Glutamatergic neuron (in vitro differentiated cells): ENCODE results near the gene ACADL. TPM values are rescaled to one million over a fixed set of nuclear protein-coding genes. Genes with fewer than 3 reads are reported as not detected.
A peak's percentile ranks its signal among the peaks of the same experiment; 100 is the strongest.

Source experiments
- DNase-seq: peaks from one replicate; pipeline ENCODE4 v3.0.0; 2022
- H3K27ac Mint-ChIP-seq: one replicate; pipeline ENCODE4 v1.8.0; 2020; ENCODE audit warnings: mild to moderate bottlenecking, mixed read lengths, inconsistent platforms; ENCODE audit not compliant: unreplicated experiment
- H3K27me3 Mint-ChIP-seq: one replicate; pipeline ENCODE4 v1.8.0; 2020; ENCODE audit warnings: mild to moderate bottlenecking, moderate library complexity, mixed read lengths, inconsistent platforms; ENCODE audit not compliant: unreplicated experiment
- H3K36me3 Mint-ChIP-seq: one replicate; pipeline ENCODE4 v1.8.0; 2020; ENCODE audit warnings: mild to moderate bottlenecking, mixed read lengths, inconsistent platforms; ENCODE audit not compliant: unreplicated experiment
- H3K4me1 Mint-ChIP-seq: one replicate; pipeline ENCODE4 v1.8.0; 2020; ENCODE audit warnings: mild to moderate bottlenecking, low read depth, mixed read lengths, inconsistent platforms; ENCODE audit not compliant: unreplicated experiment
- H3K4me3 Mint-ChIP-seq: one replicate; pipeline ENCODE4 v1.8.0; 2020; ENCODE audit warnings: mild to moderate bottlenecking, mixed read lengths, inconsistent platforms; ENCODE audit not compliant: unreplicated experiment
- H3K9me3 Mint-ChIP-seq: one replicate; pipeline ENCODE4 v1.8.0; 2020; ENCODE audit warnings: mild to moderate bottlenecking, moderate library complexity, mixed read lengths, inconsistent platforms; ENCODE audit not compliant: unreplicated experiment
- long read RNA-seq: library from polyadenylated mRNA; unstranded; transcript quantifications from one replicate; pipeline ENCODE4 v2.0.0, GENCODE V29; 2020; ENCODE audit not compliant: unreplicated experiment
- total RNA-seq: library from RNA; stranded (reverse); fragmentation: NEBNext Ultra II Directional; extraction: Animal tissue kit (Norgen Biotek cat#: 25700); gene quantifications from one replicate; pipeline ENCODE4 v1.2.1, GENCODE V29; 2021; ENCODE audit not compliant: unreplicated experiment
- TF ChIP-seq, protein P1 (sequence below): fragments of 200-600 bp; sonication (generic); IDR thresholded peaks from one replicate; pipeline ENCODE4 v1.5.0; 2021; ENCODE audit not compliant: partially characterized antibody, unreplicated experiment

The ACADL gene
- not detected for total RNA-seq
- long read RNA-seq = 0 reads

DNA sequence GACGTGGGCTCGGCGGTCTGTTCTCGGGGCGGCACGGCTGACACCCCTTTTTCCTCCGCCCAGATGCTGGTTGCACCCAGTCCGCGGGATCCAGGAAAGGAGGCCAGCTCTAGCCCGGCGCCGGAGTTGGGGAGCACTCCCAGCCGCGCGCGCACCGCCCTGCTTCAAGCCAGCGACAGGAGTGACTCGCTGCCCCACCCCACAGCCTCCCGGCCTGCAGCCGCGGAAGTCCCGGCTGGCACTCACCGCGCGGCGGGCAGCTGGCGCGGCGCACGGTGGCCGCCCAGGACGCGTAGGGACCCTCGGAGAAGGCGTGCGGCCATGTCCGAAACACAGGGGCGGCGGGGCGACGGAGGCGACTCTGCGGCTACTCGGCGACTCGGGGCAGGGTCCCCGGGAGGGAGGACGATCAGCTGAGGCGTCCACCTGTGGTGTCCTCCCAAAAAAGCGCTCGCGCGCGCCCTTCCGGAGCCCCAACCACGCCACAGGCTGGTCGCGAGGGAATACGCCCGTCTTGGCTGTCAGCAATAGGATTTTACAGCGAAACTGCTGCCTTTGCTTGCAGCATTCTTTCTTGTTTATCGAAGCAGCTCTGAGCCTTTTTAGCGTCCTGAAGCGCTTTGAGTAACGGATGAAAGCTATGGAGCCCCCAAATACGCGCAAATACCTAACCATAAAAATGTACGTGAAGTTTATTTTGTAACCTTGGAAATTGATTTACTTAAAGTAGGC is at the start of gene ACADL:
TSS of gene ACADL (minus strand) at position 507 of the 732 bp plus-strand sequence. CDS start at position 323, 184 bp downstream.
- DNase-seq = peak; percentile 67
- no peaks in the 10 kb centered on the region for H3K4me1 Mint-ChIP-seq
- peak within 1 kb of the TSS; percentile 80 for H3K4me3 Mint-ChIP-seq
- H3K9me3 Mint-ChIP-seq = no peaks in the 10 kb centered on the region
- H3K27ac Mint-ChIP-seq = no peak within 1 kb of the TSS
- peaks cover 6% of the 10 kb centered on the region for H3K27me3 Mint-ChIP-seq
- TF ChIP-seq, protein P1, sequence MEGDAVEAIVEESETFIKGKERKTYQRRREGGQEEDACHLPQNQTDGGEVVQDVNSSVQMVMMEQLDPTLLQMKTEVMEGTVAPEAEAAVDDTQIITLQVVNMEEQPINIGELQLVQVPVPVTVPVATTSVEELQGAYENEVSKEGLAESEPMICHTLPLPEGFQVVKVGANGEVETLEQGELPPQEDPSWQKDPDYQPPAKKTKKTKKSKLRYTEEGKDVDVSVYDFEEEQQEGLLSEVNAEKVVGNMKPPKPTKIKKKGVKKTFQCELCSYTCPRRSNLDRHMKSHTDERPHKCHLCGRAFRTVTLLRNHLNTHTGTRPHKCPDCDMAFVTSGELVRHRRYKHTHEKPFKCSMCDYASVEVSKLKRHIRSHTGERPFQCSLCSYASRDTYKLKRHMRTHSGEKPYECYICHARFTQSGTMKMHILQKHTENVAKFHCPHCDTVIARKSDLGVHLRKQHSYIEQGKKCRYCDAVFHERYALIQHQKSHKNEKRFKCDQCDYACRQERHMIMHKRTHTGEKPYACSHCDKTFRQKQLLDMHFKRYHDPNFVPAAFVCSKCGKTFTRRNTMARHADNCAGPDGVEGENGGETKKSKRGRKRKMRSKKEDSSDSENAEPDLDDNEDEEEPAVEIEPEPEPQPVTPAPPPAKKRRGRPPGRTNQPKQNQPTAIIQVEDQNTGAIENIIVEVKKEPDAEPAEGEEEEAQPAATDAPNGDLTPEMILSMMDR = no peak
- H3K36me3 Mint-ChIP-seq = no peaks in the 10 kb centered on the region

DNA sequence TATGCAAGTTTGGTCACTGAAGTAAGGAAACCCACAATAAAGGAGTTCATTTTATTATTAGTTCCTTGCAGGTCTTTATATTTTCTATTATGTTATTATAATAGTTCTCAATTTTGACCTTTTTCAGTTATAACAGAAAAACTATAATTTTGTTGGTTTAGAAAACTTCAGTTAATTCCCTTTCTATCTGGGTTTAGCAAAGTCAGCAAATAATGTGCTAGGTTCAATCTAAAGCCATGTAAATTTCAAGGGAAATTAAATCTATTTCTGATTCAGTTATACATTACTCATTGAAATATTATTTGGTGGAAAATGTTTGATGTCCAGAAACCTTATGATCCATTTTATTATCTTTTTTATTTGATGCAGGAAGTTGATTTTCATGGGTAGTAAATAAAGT is 46.1 kb upstream of the ACADL start:
- H3K9me3 Mint-ChIP-seq = peaks cover 2% of the 10 kb centered on the region
- no peak overlapping the region for H3K4me3 Mint-ChIP-seq
- TF ChIP-seq, protein P1 = no peak
- H3K27me3 Mint-ChIP-seq = no peaks in the 10 kb centered on the region
- no peak for DNase-seq
- no peaks in the 10 kb centered on the region for H3K36me3 Mint-ChIP-seq
- H3K4me1 Mint-ChIP-seq = no peaks in the 10 kb centered on the region
- no peak overlapping the region for H3K27ac Mint-ChIP-seq

DNA sequence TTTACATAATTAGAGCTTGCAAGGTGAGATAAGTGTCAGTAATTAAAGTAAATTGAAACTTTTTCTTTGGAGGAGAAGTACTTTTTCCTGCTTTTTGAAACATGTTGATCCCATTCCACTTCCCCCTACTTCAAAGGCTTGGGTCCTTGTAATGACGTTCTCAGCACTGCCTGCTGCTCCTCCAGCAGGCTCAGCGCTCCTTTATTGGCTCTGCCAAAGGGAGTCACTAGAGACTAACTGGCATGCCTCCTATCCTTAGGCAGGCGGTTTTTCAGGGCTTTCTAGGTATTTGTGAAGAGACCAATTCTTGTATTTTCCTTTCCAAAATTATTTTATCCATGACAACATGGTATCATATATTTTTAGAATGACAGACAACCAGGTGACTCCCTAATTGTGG is 43.9 kb upstream of the ACADL start:
- Mint-ChIP-seq H3K36me3 (no peaks in the 10 kb centered on the region), H3K4me1 (no peaks in the 10 kb centered on the region), H3K27me3 (no peaks in the 10 kb centered on the region), H3K4me3 (no peak overlapping the region), H3K9me3 (no peaks in the 10 kb centered on the region), H3K27ac (no peak overlapping the region)
- TF ChIP-seq, protein P1 = no peak
- no peak for DNase-seq

DNA sequence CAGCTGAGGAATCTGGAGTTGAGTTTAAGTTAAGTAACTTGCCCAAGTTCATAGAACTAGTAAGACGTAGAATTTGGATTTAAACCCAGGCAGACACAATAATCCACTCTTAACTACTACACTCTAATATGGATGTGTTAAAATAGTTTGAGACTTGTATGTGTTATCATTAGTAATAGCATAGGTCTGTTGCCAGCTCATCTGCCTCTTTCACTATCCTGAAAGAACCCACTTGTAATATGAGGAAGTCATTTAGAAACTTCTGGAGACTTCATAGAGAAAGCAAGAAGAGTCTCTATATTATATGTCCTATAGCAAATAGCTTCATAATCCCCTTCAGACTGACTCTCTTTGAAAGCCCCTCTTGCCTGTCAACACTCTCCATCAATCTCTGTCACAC is 43.0 kb upstream of the ACADL start:
- Mint-ChIP-seq H3K4me1 (no peaks in the 10 kb centered on the region), H3K27ac (no peak overlapping the region), H3K4me3 (no peak overlapping the region), H3K9me3 (no peaks in the 10 kb centered on the region), H3K27me3 (no peaks in the 10 kb centered on the region), H3K36me3 (no peaks in the 10 kb centered on the region)
- TF ChIP-seq, protein P1 = no peak
- no peak for DNase-seq

DNA sequence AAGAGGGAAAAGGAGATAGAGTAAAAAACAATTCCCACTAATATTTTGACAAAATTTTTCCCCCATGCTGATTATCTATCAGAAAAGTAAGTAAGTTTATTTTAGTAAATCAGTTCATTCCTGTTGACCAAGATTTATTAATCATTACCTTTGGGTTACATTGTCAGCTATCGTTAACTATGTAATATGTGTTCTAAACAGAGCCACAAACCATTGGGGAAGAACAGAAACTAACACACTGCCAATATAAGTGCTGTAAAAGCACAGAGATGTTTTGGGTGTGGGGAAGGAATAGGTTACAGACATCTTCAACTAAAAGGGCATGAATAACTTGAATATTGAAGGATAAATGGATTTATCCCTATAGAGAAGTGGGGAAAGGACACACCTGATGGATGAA is 42.5 kb upstream of the ACADL start:
- no peaks in the 10 kb centered on the region for H3K36me3 Mint-ChIP-seq
- H3K27ac Mint-ChIP-seq = no peak overlapping the region
- H3K9me3 Mint-ChIP-seq = no peaks in the 10 kb centered on the region
- TF ChIP-seq, protein P1 = no peak
- no peak for DNase-seq
- H3K4me1 Mint-ChIP-seq = no peaks in the 10 kb centered on the region
- H3K4me3 Mint-ChIP-seq = no peak overlapping the region
- H3K27me3 Mint-ChIP-seq = no peaks in the 10 kb centered on the region
